Measurements from ENCODE around the gene RTN4R. TPM values are rescaled to one million over a fixed set of nuclear protein-coding genes. Genes with fewer than 3 reads are reported as not detected.

The RTN4R gene
- total RNA-seq, 1 experiment from 2014 or later, result 19.0 TPM

GRCh38 chr22:20222764-20223420, 45.2 kb downstream of the RTN4R start:
- Histone ChIP-seq H3K27me3 (ENCODE audit: insufficient read depth, low read length) (no peaks in the 10 kb centered on the region), H3K36me3 (ENCODE audit: control insufficient read depth in 1 of 2, insufficient read depth in 2 of 2, low read length in 2 of 2) (no peaks in the 10 kb centered on the region), H3K9ac (ENCODE audit: low read length) (no peak overlapping the region), H3K4me3 (replicated peaks in 1 of 2; ENCODE audit: low read depth in 1 of 2, low read length in 2 of 2) (no peak overlapping the region), H3K27ac (ENCODE audit: low read depth, low read length) (no peak overlapping the region), H4K20me1 (ENCODE audit: insufficient read depth) (no peaks in the 10 kb centered on the region), H3K9me2 (ENCODE audit: insufficient read depth) (no peaks in the 10 kb centered on the region), H3K9me3 (ENCODE audit: control insufficient read depth in 1 of 2, insufficient read depth in 1 of 2, low read depth in 1 of 2, low read length in 2 of 2) (peaks cover 0 to 14% of the 10 kb centered on the region in 2 experiments; a peak in 1 of 4 replicates), H3K4me2 (ENCODE audit: low read length) (no peak overlapping the region), H3K79me2 (ENCODE audit: insufficient read depth, low read length) (no peaks in the 10 kb centered on the region), H3K4me1 (ENCODE audit: control insufficient read depth in 1 of 2, insufficient read depth in 2 of 2, low read length in 2 of 2) (no peaks in the 10 kb centered on the region), H2AFZ (ENCODE audit: low read depth, low read length, poor library complexity, severe bottlenecking) (no peak overlapping the region)
- no TSS peak for BruUV-seq (replicated peaks)
- intact Hi-C loops (cut with micrococcal nuclease), result no loop called here
- ChIA-PET CTCF (no interaction called here), POLR2A (interaction anchor here (1.0 kb wide), 1 partner anchor 11 kb away, joined by 4 read pairs; no protein-coding TSS in a partner anchor), RAD21 (ENCODE audit: low non-redundant PET in 1 of 2, low total read pairs in 2 of 2, uncharacterized antibody in 2 of 2, unreplicated experiment in 2 of 2) (no interaction called here)
- TF ChIP-seq REST (IDR thresholded peaks at IDR 0.05; ENCODE audit: low read depth) (no peak), SIN3A (IDR thresholded peaks at IDR 0.05; ENCODE audit: low read depth) (no peak), ELF1 (IDR thresholded peaks at IDR 0.05; ENCODE audit: borderline replicate concordance, low read depth) (no peak)
- no peak for ATAC-seq
- no peak for DNase-seq (ENCODE audit: low read depth, low spot score)

Data from HCT116 (cell line).